Body of pancreas (tissue), 4 donors: ENCODE data around the gene CHD6. TPM values are rescaled to one million over a fixed set of nuclear protein-coding genes. Genes with fewer than 3 reads are reported as not detected.

Experiments used
- ATAC-seq: fragments of 150-250 bp; one replicate; pipeline ENCODE4 v1.9.1; 2016
- DNase-seq, 4 donors: peaks; one replicate each; pipeline ENCODE4 v3.0.0-alpha.2; 2019
- H3K27ac ChIP-seq, 4 donors: fragments of 200-600 bp; sonication (generic); 1 replicate in 3 of 4; 2 replicates in 1 of 4; pipeline versions ENCODE4 v1.5.1 to v1.6.1; 2016 to 2019; ENCODE audit warnings: mild to moderate bottlenecking in 1 of 4, mixed read lengths in 1 of 4, moderate library complexity in 1 of 4
- H3K27me3 ChIP-seq, 2 donors: fragments of 200-600 bp; sonication (generic); one replicate each; pipeline ENCODE4 v1.6.0; 2016; ENCODE audit warnings: mild to moderate bottlenecking in 1 of 2
- H3K36me3 ChIP-seq, 2 donors: fragments of 200-600 bp; sonication (generic); replicated peaks in 1 of 2; 2 replicates each; pipeline ENCODE4 v1.5.1; 2016; ENCODE audit warnings: low read depth in 2 of 2; ENCODE audit not compliant: insufficient read depth in 1 of 2
- H3K4me1 ChIP-seq: fragments of 200-600 bp; sonication (generic); one replicate; pipeline ENCODE4 v1.6.0; 2016
- H3K4me3 ChIP-seq, 2 donors: fragments of 200-600 bp; sonication (generic); 1 replicate in 1 of 2; 2 replicates in 1 of 2; pipeline ENCODE4 v1.5.1; 2016 to 2019
- H3K9me3 ChIP-seq, 3 donors: fragments of 200-600 bp; sonication (generic); 1 replicate in 2 of 3; 2 replicates in 1 of 3; pipeline ENCODE4 v1.5.1; 2016
- POLR2A ChIP-seq, 3 donors: fragments of 450-650 bp; IDR thresholded peaks; one replicate each; pipeline ENCODE4 v1.6.1; 2016; ENCODE audit warnings: antibody characterized with exemption in 3 of 3, mild to moderate bottlenecking in 2 of 3
- WGBS, 2 donors: methylation state at CpG; one replicate each; pipeline ENCODE4 v1.1.5; 2017; 5-methylcytosine and 5-hydroxymethylcytosine counted together
- intact Hi-C: fragments of 100-400 bp; cut with DNase I; formaldehyde crosslinking; loops from one replicate; pipeline ENCODE4 v1.15.1; 2023
- total RNA-seq, 2 donors: library from RNA; depleted of rRNA; stranded (reverse); fragments of >200 nt; gene quantifications; one replicate each; pipeline ENCODE4 v1.1.0, GENCODE V29; 2016
- TF ChIP-seq, protein P1 (sequence below), 7 experiments: fragments of 450-650 bp in 4 of 7; fragments of 200-600 bp in 3 of 7; sonication (generic) in 3 of 7; IDR thresholded peaks; one replicate each; pipeline ENCODE4 v1.5.1; 2016 to 2019; ENCODE audit warnings: antibody characterized with exemption in 7 of 7

Gene CHD6
- total RNA-seq, 2 donors from 2014 or later = 21.8 to 43.5 TPM

GRCh38 chr20:41369673-41370072, 248.5 kb downstream of the CHD6 start:
- Histone ChIP-seq H3K27me3 (peaks cover 0 to 20% of the 10 kb centered on the region in 2 donors), H3K4me1 (peaks cover 9% of the 10 kb centered on the region), H3K4me3 (no peak overlapping the region), H3K36me3 (no peaks in the 10 kb centered on the region), H3K9me3 (no peaks in the 10 kb centered on the region), H3K27ac (no peak overlapping the region)
- ATAC-seq (no peak), DNase-seq (no peak)
- 42 to 100% methylated on average over 2 of the region's 2 CpGs for WGBS, 2 donors
- TF ChIP-seq POLR2A (IDR thresholded peaks at IDR 0.05) = no peak
- TF ChIP-seq, protein P1, sequence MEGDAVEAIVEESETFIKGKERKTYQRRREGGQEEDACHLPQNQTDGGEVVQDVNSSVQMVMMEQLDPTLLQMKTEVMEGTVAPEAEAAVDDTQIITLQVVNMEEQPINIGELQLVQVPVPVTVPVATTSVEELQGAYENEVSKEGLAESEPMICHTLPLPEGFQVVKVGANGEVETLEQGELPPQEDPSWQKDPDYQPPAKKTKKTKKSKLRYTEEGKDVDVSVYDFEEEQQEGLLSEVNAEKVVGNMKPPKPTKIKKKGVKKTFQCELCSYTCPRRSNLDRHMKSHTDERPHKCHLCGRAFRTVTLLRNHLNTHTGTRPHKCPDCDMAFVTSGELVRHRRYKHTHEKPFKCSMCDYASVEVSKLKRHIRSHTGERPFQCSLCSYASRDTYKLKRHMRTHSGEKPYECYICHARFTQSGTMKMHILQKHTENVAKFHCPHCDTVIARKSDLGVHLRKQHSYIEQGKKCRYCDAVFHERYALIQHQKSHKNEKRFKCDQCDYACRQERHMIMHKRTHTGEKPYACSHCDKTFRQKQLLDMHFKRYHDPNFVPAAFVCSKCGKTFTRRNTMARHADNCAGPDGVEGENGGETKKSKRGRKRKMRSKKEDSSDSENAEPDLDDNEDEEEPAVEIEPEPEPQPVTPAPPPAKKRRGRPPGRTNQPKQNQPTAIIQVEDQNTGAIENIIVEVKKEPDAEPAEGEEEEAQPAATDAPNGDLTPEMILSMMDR (IDR thresholded peaks at IDR 0.05) = no peak
- intact Hi-C loops = no loop called here

DNA sequence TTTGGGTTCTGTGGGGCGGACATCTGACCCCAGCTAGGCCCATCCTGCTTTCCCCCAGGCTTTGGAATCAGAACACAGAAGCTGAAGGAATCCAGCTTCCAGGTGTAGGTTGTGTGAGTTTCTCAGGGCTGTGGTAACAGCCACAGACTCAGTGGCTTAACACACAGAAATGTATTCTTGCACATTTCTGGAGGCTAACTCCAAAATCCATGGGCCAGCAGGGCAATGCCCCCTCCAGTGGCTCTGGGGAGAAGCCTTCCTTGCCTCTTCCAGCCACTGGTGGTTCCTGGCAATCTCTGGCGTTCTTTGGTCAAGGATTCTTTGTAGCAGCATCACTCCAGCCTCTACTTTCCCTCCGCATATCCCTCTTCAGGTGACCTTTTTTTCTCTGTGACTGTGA, 250.2 kb downstream of the CHD6 start:
- Histone ChIP-seq H3K4me1 (peaks cover 9% of the 10 kb centered on the region), H3K27me3 (peaks cover 0 to 20% of the 10 kb centered on the region in 2 donors), H3K27ac (no peak overlapping the region), H3K36me3 (no peaks in the 10 kb centered on the region), H3K9me3 (no peaks in the 10 kb centered on the region), H3K4me3 (no peak overlapping the region)
- WGBS, 2 donors = 69 to 71% methylated on average over 2 to 3 of the region's 3 CpGs
- TF ChIP-seq, protein P1 (IDR thresholded peaks at IDR 0.05) = no peak
- TF ChIP-seq POLR2A (IDR thresholded peaks at IDR 0.05) = no peak
- no peak for DNase-seq
- ATAC-seq = no peak
- intact Hi-C loops = no loop called here

GRCh38 chr20:41367393-41367695, 250.8 kb downstream of the CHD6 start:
- Histone ChIP-seq H3K27me3 (peaks cover 0 to 20% of the 10 kb centered on the region in 2 donors), H3K27ac (no peak overlapping the region), H3K9me3 (no peaks in the 10 kb centered on the region), H3K4me1 (peaks cover 12% of the 10 kb centered on the region), H3K4me3 (no peak overlapping the region), H3K36me3 (no peaks in the 10 kb centered on the region)
- no peak for TF ChIP-seq POLR2A (IDR thresholded peaks at IDR 0.05)
- TF ChIP-seq, protein P1 (IDR thresholded peaks at IDR 0.05) = no peak
- ATAC-seq (no peak), DNase-seq (no peak)
- 54% methylated on average over 13 of the region's 13 CpGs for WGBS, 2 donors
- intact Hi-C loops = no loop called here

- Histone ChIP-seq H3K4me1 (peaks cover 18% of the 10 kb centered on the region), H3K36me3 (no peaks in the 10 kb centered on the region), H3K27me3 (peaks cover 0 to 20% of the 10 kb centered on the region in 2 donors), H3K4me3 (no peak within 1 kb of the TSS), H3K9me3 (no peaks in the 10 kb centered on the region), H3K27ac (no peak within 1 kb of the TSS)
- WGBS, 2 donors = 7 to 48% methylated on average over 8 to 80 of the region's 93 CpGs
- DNase-seq (no peak), ATAC-seq (no peak)
- TF ChIP-seq, protein P1 (IDR thresholded peaks at IDR 0.05) = no peak
- no peak for TF ChIP-seq POLR2A (IDR thresholded peaks at IDR 0.05)
- intact Hi-C loops = no loop called here
Observed at GRCh38 chr20:41366546-41367392, 251.4 kb downstream of the CHD6 start, which contains the start of gene EMILIN3. TSS of gene EMILIN3 (minus strand) at chr20:41366818. CDS start at chr20:41366634, 184 bp downstream.
